H1 (cell line): Measurements from ENCODE around the gene IER5. TPM values are rescaled to one million over a fixed set of nuclear protein-coding genes. Genes with fewer than 3 reads are reported as not detected.

ENCODE experiments used
- CTCF ChIA-PET: fragments of 300-600 bp; sonication (Branson Sonifier 250); formaldehyde crosslinking; loops from one replicate; lab custom pipeline; 2021; ENCODE audit not compliant: partially characterized antibody; lab: Charles Lee
- POLR2A ChIA-PET: fragments of 300-600 bp; sonication (Branson Sonifier 250); formaldehyde crosslinking; loops from one replicate; lab custom pipeline; 2021; ENCODE audit warnings: inconsistent platforms; ENCODE audit not compliant: partially characterized antibody; lab: Charles Lee
- DNase-seq, 2 experiments: peaks; one replicate each; pipeline versions ENCODE4 v3.0.0 to v3.0.0-alpha.2; 2010 to 2022; ENCODE audit warnings: low spot score in 2 of 2, low read depth in 1 of 2, mixed read lengths in 1 of 2
- FAIRE-seq: peaks from 2 replicates; lab custom pipeline; 2011; peaks lifted over from hg19 to GRCh38; lab: Jason Lieb, UNC
- H2AFZ ChIP-seq: 2 replicates; pipeline ENCODE4 v1.8.1; 2012; ENCODE audit warnings: low read length, inconsistent platforms
- H2AK5ac ChIP-seq: 2 replicates; pipeline ENCODE4 v1.6.1; 2013; ENCODE audit warnings: low read depth, low read length
- H2BK120ac ChIP-seq: replicated peaks from 2 replicates; pipeline ENCODE3; 2013; ENCODE audit warnings: low read depth, low read length, inconsistent platforms
- H2BK12ac ChIP-seq: 2 replicates; pipeline ENCODE4 v1.6.1; 2013; ENCODE audit warnings: low read depth, low read length
- H2BK15ac ChIP-seq: 2 replicates; pipeline ENCODE4 v1.6.1; 2013; ENCODE audit warnings: low read length
- H2BK20ac ChIP-seq: 2 replicates; pipeline ENCODE4 v1.6.1; 2013; ENCODE audit warnings: low read length
- H2BK5ac ChIP-seq: 2 replicates; pipeline ENCODE4 v1.6.1; 2013; ENCODE audit warnings: low read depth, low read length
- H3K14ac ChIP-seq: 2 replicates; pipeline ENCODE4 v1.6.1; 2013; ENCODE audit warnings: inconsistent platforms; ENCODE audit not compliant: insufficient read length
- H3K18ac ChIP-seq: 2 replicates; pipeline ENCODE4 v1.6.1; 2013; ENCODE audit warnings: low read length; ENCODE audit errors: extremely low read depth
- H3K23ac ChIP-seq: 2 replicates; pipeline ENCODE4 v1.6.1; 2013; ENCODE audit warnings: inconsistent platforms; ENCODE audit not compliant: insufficient read length
- H3K23me2 ChIP-seq: 2 replicates; pipeline ENCODE4 v1.6.1; 2013; ENCODE audit warnings: low read depth, low read length
- H3K27ac ChIP-seq: 2 replicates; pipeline ENCODE4 v1.6.1; 2011; ENCODE audit warnings: low read depth, low read length, inconsistent platforms
- H3K27me3 ChIP-seq, 4 experiments: replicated peaks in 1 of 4; 1 replicate in 1 of 4; 2 replicates in 3 of 4; pipeline versions ENCODE4 v1.6.1 to v1.8.1; 2011 to 2013; ENCODE audit warnings: low read length in 3 of 4, mild to moderate bottlenecking in 3 of 4, inconsistent platforms in 2 of 4, mixed read lengths in 2 of 4, moderate library complexity in 1 of 4; ENCODE audit not compliant: control insufficient read depth in 3 of 4, insufficient read depth in 3 of 4; ENCODE audit errors: extremely low read depth in 1 of 4
- H3K36me3 ChIP-seq, 4 experiments: 2 replicates each; pipeline versions ENCODE4 v1.6.1 to v1.8.1; 2011 to 2013; ENCODE audit warnings: mild to moderate bottlenecking in 4 of 4, low read length in 3 of 4, moderate library complexity in 2 of 4, control low read depth in 1 of 4, inconsistent platforms in 1 of 4; ENCODE audit not compliant: insufficient read depth in 4 of 4, control insufficient read depth in 2 of 4
- H3K4ac ChIP-seq: replicated peaks from 2 replicates; pipeline ENCODE3; 2013; ENCODE audit warnings: low read length, low read depth, mixed read lengths, inconsistent platforms; ENCODE audit not compliant: insufficient read length
- H3K4me1 ChIP-seq, 4 experiments: replicated peaks in 1 of 4; 1 replicate in 1 of 4; 2 replicates in 3 of 4; pipeline versions ENCODE4 v1.6.1 to v1.8.1; 2011 to 2013; ENCODE audit warnings: low read length in 3 of 4, inconsistent platforms in 2 of 4, mixed read lengths in 1 of 4; ENCODE audit not compliant: insufficient read depth in 4 of 4, control insufficient read depth in 3 of 4
- H3K4me2 ChIP-seq, 2 experiments: 2 replicates each; pipeline versions ENCODE4 v1.6.1 to v1.8.1; 2011 to 2013; ENCODE audit warnings: low read depth in 2 of 2, low read length in 2 of 2, control low read depth in 1 of 2, inconsistent platforms in 1 of 2, mild to moderate bottlenecking in 1 of 2; ENCODE audit not compliant: insufficient read depth in 1 of 2
- H3K4me3 ChIP-seq, 4 experiments: fragments of 200-600, 300-600 bp in 1 of 4; sonication (generic), shearing (Covaris generic), sonication (Bioruptor Twin) in 1 of 4; 2 replicates each; pipeline versions ENCODE4 v1.5.1 to v1.8.1; 2011 to 2016; ENCODE audit warnings: low read length in 4 of 4, low read depth in 3 of 4, control low read depth in 2 of 4, inconsistent platforms in 2 of 4, mild to moderate bottlenecking in 2 of 4, mixed read lengths in 1 of 4, moderate library complexity in 1 of 4; ENCODE audit not compliant: insufficient read depth in 2 of 4; ENCODE audit errors: extremely low read depth in 1 of 4
- H3K56ac ChIP-seq: replicated peaks from 2 replicates; pipeline ENCODE3; 2013; ENCODE audit warnings: low read depth, mild to moderate bottlenecking, mixed read lengths, low read length, inconsistent platforms; ENCODE audit not compliant: insufficient read length
- H3K79me1 ChIP-seq: 2 replicates; pipeline ENCODE4 v1.6.1; 2013; ENCODE audit warnings: low read depth, low read length, control low read depth
- H3K79me2 ChIP-seq, 2 experiments: 2 replicates each; pipeline versions ENCODE4 v1.6.1 to v1.8.1; 2012 to 2013; ENCODE audit warnings: low read length in 2 of 2, mild to moderate bottlenecking in 2 of 2, inconsistent platforms in 1 of 2; ENCODE audit not compliant: insufficient read depth in 2 of 2, control insufficient read depth in 1 of 2
- H3K9ac ChIP-seq, 4 experiments: replicated peaks in 1 of 4; 1 replicate in 1 of 4; 2 replicates in 3 of 4; pipeline versions ENCODE4 v1.6.1 to v1.8.1; 2011 to 2013; ENCODE audit warnings: low read depth in 3 of 4, low read length in 3 of 4, control low read depth in 2 of 4, mild to moderate bottlenecking in 2 of 4, moderate library complexity in 2 of 4, inconsistent platforms in 1 of 4; ENCODE audit errors: extremely low read depth in 1 of 4
- H3K9me3 ChIP-seq, 2 experiments: 2 replicates each; pipeline versions ENCODE4 v1.6.1 to v1.8.1; 2012 to 2013; ENCODE audit warnings: mild to moderate bottlenecking in 2 of 2, moderate library complexity in 2 of 2, control low read depth in 1 of 2, inconsistent platforms in 1 of 2, low read depth in 1 of 2, low read length in 1 of 2, mixed read lengths in 1 of 2; ENCODE audit not compliant: insufficient read depth in 2 of 2
- H4K20me1 ChIP-seq, 2 experiments: replicated peaks in 1 of 2; 2 replicates each; pipeline versions ENCODE3 to v1.8.1; 2011 to 2013; ENCODE audit warnings: inconsistent platforms in 2 of 2, low read length in 2 of 2, mild to moderate bottlenecking in 1 of 2; ENCODE audit not compliant: insufficient read depth in 2 of 2, control insufficient read depth in 1 of 2
- H4K5ac ChIP-seq: 2 replicates; pipeline ENCODE4 v1.6.1; 2013; ENCODE audit warnings: low read length, low read depth, mixed read lengths, inconsistent platforms; ENCODE audit not compliant: insufficient read length
- H4K8ac ChIP-seq: 2 replicates; pipeline ENCODE4 v1.8.0; 2013; ENCODE audit warnings: mild to moderate bottlenecking, moderate library complexity, low read length, inconsistent platforms; ENCODE audit not compliant: insufficient read depth; ENCODE audit errors: extremely low read depth
- H4K91ac ChIP-seq: replicated peaks from 2 replicates; pipeline ENCODE3; 2013; ENCODE audit warnings: low read length, mixed read lengths, inconsistent platforms; ENCODE audit not compliant: insufficient read length
- HDAC6 ChIP-seq: IDR thresholded peaks from one replicate; pipeline ENCODE4 v1.7.1; 2012; ENCODE audit warnings: low read depth, mild to moderate bottlenecking, inconsistent platforms, low read length, moderate library complexity
- KDM5A ChIP-seq: fragments of 200-600 bp; IDR thresholded peaks from 2 replicates; pipeline ENCODE4 v1.7.1; 2012; ENCODE audit warnings: mild to moderate bottlenecking, low read length, inconsistent platforms, mixed read lengths
- POU5F1 ChIP-seq: IDR thresholded peaks from 2 replicates; pipeline ENCODE4 v1.6.1; 2011; ENCODE audit warnings: low read depth, mild to moderate bottlenecking, low read length, moderate library complexity
- RAD21 ChIP-seq, 2 experiments: IDR thresholded peaks in 1 of 2; conservative IDR thresholded peaks in 1 of 2; 2 replicates each; pipeline ENCODE4 v1.6.1; 2011; ENCODE audit warnings: low read depth in 2 of 2, low read length in 2 of 2, improper control_type of control experiment in 1 of 2, inconsistent platforms in 1 of 2, mild to moderate bottlenecking in 1 of 2, moderate library complexity in 1 of 2
- SIX5 ChIP-seq: IDR thresholded peaks from 2 replicates; pipeline ENCODE4 v1.6.1; 2011; ENCODE audit warnings: mild to moderate bottlenecking, low read depth, low read length
- SP1 ChIP-seq: IDR thresholded peaks from 2 replicates; pipeline ENCODE4 v1.6.1; 2011; ENCODE audit warnings: low read depth, low read length
- SUZ12 ChIP-seq: fragments of 200-600 bp; sonication (generic); IDR thresholded peaks from 2 replicates; pipeline ENCODE4 v1.6.1; 2012; ENCODE audit warnings: mild to moderate bottlenecking, inconsistent platforms, low read length, moderate library complexity, mixed read lengths
- TBP ChIP-seq: IDR thresholded peaks from 2 replicates; pipeline ENCODE4 v1.6.1; 2011; ENCODE audit warnings: low read depth, low read length, improper control_type of control experiment
- TEAD4 ChIP-seq: IDR thresholded peaks from 2 replicates; pipeline ENCODE4 v1.6.1; 2012; ENCODE audit warnings: low read depth, low read length, inconsistent platforms, mixed read lengths
- WGBS, 2 experiments: shearing (Covaris generic) in 1 of 2; methylation state at CpG; one replicate each; pipeline versions ENCODE4 v1.1.6 to v1.1.7; 2013 to 2015; ENCODE audit warnings: low lambda C conversion rate in 2 of 2, mixed read lengths in 2 of 2, inconsistent platforms in 1 of 2, low coverage in 1 of 2, missing lambda C conversion rate in 1 of 2; ENCODE audit not compliant: insufficient replicate concordance in 2 of 2, insufficient coverage in 1 of 2, insufficient read length in 1 of 2; ENCODE audit errors: extremely low coverage in 1 of 2, missing lambda C conversion rate in 1 of 2; 5-methylcytosine and 5-hydroxymethylcytosine counted together
- polyA plus RNA-seq, 7 experiments: library from polyadenylated mRNA; depleted of rRNA in 3 of 7; stranded (reverse) in 5 of 7; unstranded in 2 of 7; fragments of >200 nt in 5 of 7; fragments of 200-250 nt in 2 of 7; gene quantifications; 1 replicate in 5 of 7; 2 replicates in 1 of 7; 4 replicates in 1 of 7; pipeline versions ENCODE4 v1.2.1 to v1.2.3, GENCODE V29; 2011 to 2013; ENCODE audit warnings: missing spikeins in 2 of 7, mixed read lengths in 2 of 7
- total RNA-seq: library from RNA; stranded (reverse); fragmentation: NEBNext Ultra II Directional; extraction: Animal tissue kit (Norgen Biotek cat#: 25700); gene quantifications from 2 replicates; pipeline ENCODE4 v1.2.1, GENCODE V29; 2021

The IER5 gene
- total and polyA plus RNA-seq, 2 of the 8 experiments (the other 6 are each of a cell fraction or from before 2014, with no cell fraction given): 3.5 to 7.7 TPM

DNA sequence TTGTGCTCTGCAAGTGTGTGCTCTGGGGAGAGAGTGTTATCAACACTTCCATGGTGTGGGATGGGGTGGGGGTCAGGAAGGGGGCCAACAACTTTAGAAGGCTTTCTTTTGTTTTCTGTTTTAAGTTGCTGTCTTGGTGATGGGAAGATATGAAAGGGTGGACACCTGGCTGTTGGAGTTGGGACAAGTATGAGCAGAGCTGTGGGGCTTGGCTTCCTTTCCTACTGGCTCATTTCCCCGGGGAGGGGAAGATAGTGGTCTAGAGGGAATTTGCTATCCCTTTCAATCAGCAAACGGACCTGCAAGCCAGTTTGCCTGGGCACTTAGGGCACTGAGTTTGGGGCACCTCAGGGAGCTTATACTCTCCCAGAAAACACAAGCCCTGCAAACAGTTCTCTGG, 19.2 kb downstream of the IER5 start:
- H2BK12ac ChIP-seq: no peak overlapping the region
- peaks cover 10% of the 10 kb centered on the region for H3K23me2 ChIP-seq
- no peak overlapping the region for H2AFZ ChIP-seq
- POLR2A ChIA-PET: interaction anchor here (1.0 to 14.2 kb wide), 5 partner anchors 7 to 34 kb away, joined by 3 to 253 read pairs (median 27); partner anchors contain the start of gene IER5
- DNase-seq: no peak
- H2BK5ac ChIP-seq: no peak overlapping the region
- peaks cover 9 to 43% (median 41%) of the 10 kb centered on the region in 4 experiments for H3K27me3 ChIP-seq
- H2AK5ac ChIP-seq: no peak overlapping the region
- no peak overlapping the region for H3K27ac ChIP-seq
- no peak overlapping the region for H3K4ac ChIP-seq
- H3K18ac ChIP-seq: no peak overlapping the region
- no peaks in the 10 kb centered on the region for H4K20me1 ChIP-seq
- H4K91ac ChIP-seq: no peak overlapping the region
- H3K79me1 ChIP-seq: no peaks in the 10 kb centered on the region
- H3K36me3 ChIP-seq: no peaks in the 10 kb centered on the region
- no peaks in the 10 kb centered on the region for H3K9me3 ChIP-seq
- H3K4me2 ChIP-seq: no peak overlapping the region
- no peak for FAIRE-seq
- no peak overlapping the region for H3K4me3 ChIP-seq
- no peaks in the 10 kb centered on the region for H3K79me2 ChIP-seq
- CTCF ChIA-PET: interaction anchor here (0.9 to 10.3 kb wide), 12 partner anchors 10 to 72 kb away, joined by 3 to 79 read pairs (median 4); no protein-coding TSS in a partner anchor
- no peak overlapping the region for H3K14ac ChIP-seq
- no peak overlapping the region for H2BK20ac ChIP-seq
- H4K5ac ChIP-seq: no peak overlapping the region
- WGBS, 2 experiments: 89% methylated on average over 2 of the region's 2 CpGs; no CpG with 5 or more reads in 1 of the 2 experiments
- H3K4me1 ChIP-seq: peaks cover 6 to 20% (median 10%) of the 10 kb centered on the region in 4 experiments
- H2BK15ac ChIP-seq: no peak overlapping the region
- H3K9ac ChIP-seq: no peak overlapping the region
- H2BK120ac ChIP-seq: no peak overlapping the region
- H3K56ac ChIP-seq: no peak overlapping the region
- H4K8ac ChIP-seq: no peak overlapping the region
- no peak overlapping the region for H3K23ac ChIP-seq
- TF ChIP-seq SP1: no peak
- TF ChIP-seq RAD21 (IDR thresholded peaks at IDR 0.05 in 1 of 2, conservative IDR thresholded peaks at IDR 0.05 in 1 of 2; ENCODE audit: low read depth in 2 of 2, low read length in 2 of 2): no peak
- TF ChIP-seq KDM5A: no peak
- no peak for TF ChIP-seq SUZ12
- no peak for TF ChIP-seq POU5F1
- no peak for TF ChIP-seq SIX5
- no peak for TF ChIP-seq TEAD4
- TF ChIP-seq TBP: no peak
- TF ChIP-seq HDAC6: no peak
